Amniotic epithelial cell (primary cell): ENCODE results near the gene MFN2.

Experiments
- DNase-seq: peaks from one replicate; pipeline ENCODE4 v3.0.0-alpha.2; 2010; ENCODE audit warnings: low read depth

MFN2 gene

GRCh38 chr1:12049616-12050015 lies 69.4 kb downstream of the MFN2 start:
- DNase-seq: no peak

- no peak for DNase-seq
These were observed 71.1 kb downstream of the MFN2 start for GRCh38 chr1:12051361-12051760.

GRCh38 chr1:12052008-12052573 lies 71.8 kb downstream of the MFN2 start:
- peak; percentile 86 for DNase-seq

- DNase-seq: no peak
These were observed 72.9 kb downstream of the MFN2 start for GRCh38 chr1:12052997-12053686.

DNA sequence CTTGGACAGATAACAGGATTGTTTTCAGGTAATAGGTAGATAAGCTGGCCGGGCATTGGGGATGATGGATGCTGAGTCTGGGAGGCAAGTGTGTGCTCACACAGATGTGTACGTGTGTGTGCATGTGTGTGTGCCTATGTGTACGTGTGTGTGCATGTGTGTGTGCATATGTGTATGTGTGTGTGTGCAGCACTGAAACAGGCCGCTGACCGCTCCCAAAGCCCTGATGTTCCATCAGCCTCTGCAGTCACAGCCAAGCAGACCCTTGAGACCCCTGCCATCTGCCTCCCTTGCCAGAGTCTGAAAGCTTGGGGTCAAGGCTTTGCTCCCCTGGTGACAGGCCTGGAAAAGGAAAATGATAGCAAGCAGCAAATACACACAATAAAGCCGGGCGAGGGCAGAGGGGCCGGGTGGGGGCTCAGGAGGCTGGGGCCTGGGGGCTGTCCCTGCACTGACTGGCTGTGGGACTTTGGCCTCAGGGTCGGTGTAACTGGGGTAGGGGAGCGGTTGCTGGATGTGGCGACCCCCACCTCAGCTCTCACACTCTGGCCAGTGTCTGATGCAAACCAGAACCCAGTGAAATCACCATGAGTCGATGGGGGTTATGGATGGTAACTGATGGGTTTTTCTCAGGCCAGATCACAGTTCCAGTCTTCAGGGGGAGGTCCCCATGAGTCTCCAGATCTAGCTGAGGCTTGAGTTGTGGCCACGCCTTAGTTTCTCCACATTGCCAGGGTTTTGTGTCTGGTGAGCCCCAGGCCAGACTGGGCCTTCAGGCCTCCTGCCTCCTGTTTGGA lies 73.7 kb downstream of the MFN2 start:
- DNase-seq: no peak

- no peak for DNase-seq
These were observed 75.0 kb downstream of the MFN2 start for GRCh38 chr1:12055259-12055658.

DNA sequence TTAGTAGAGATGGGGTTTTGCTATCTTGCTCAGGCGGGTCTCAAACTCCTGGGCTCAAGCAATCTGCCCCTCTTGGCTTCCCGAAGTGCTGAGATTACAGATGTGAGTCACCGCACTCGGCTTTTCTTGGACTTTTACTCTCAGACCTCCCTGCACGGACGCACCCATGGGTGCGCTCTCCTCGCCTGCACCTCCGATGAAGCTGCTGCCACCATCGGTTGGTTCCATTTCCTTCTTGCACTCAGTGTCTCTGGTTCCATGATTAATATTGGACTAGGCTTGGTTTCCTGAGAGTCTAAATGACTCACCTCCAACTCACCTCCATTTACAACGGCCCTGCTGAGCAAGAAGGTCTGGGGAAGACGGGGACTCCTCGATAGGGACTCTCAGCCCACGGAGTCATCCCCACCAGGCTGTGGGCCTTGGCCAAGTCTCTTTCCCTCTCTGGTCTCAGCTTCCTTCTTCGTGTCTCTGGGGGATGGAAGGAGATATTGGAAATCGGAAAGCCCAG lies 76.1 kb downstream of the MFN2 start:
- no peak for DNase-seq

- DNase-seq: no peak
These were observed 77.1 kb downstream of the MFN2 start for GRCh38 chr1:12057382-12057781.

- DNase-seq: no peak
These were observed 77.9 kb downstream of the MFN2 start for GRCh38 chr1:12057940-12058687.

- DNase-seq: no peak
These were observed 79.0 kb downstream of the MFN2 start for GRCh38 chr1:12059226-12059625.

DNA sequence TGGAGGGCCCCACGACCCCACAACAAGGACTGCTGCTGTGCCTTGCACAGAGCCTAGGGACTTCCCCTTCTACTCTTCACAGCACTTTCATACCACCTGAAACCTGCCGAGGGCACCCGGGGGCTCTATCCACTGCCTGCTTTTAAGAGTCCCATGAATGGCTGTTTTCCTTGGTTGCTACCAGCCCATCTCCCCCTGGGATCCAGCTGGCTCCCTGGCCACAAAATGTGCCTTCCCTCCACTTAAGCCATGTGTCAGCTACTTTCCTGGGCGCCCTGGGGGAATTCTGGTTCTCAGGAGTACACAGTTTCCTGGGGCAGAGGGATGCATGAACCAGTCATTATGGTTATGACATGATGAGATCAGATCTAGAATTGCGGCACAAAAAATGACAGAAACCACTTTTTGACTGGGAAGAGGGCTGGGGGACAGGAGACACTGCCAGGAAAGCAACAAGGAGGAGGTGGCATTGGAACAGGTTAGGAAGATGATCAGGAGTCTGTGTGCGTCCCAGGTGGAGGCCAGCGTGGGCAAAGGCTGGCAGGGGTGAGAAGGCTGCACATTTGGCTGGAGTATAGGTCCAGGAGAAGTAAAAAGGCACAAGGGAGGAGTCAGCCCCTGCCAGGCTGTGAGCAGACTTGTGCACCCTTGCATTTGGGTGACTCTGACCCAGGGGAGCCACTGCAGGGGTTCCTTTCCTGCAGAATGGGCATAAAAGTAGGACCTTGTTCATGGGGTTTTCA lies 79.6 kb downstream of the MFN2 start:
- DNase-seq: no peak

DNA sequence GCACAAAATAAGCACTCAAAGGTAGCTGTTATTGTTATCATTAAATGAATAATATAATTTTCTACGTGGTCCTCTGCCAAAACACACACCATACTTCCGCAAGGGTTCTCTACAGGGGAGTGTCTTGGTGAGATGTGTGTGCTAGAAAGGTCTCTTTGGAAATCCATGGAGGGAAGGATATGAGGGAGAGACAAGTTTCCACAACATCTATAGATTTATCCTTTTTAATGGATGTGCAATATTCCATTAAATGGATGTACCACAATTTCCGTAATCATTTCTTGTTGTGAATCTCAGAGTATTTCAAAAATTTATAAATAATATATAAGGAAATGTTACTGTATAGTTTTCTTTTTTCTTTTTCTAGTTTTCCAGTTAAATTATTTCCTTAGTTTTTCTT lies 80.3 kb downstream of the MFN2 start:
- DNase-seq: no peak
